ENCODE results near the gene ST14. TPM values are rescaled to one million over a fixed set of nuclear protein-coding genes. Genes with fewer than 3 reads are reported as not detected.

The ST14 gene
- total and polyA plus RNA-seq, 10 of the 15 experiments (the other 5 are each of a cell fraction or from before 2014, with no cell fraction given), result 0.02 to 3.9 (median 0.73) TPM; not detected in 2

GRCh38 chr11:130144141-130144540 is 15.4 kb upstream of the ST14 start (continued):
- no peak for TF ChIP-seq USF1 (IDR thresholded peaks at IDR 0.05; ENCODE audit: borderline replicate concordance, extremely low read length, insufficient read depth, low read depth, low read length)

GRCh38 chr11:130144861-130145281 is 14.7 kb upstream of the ST14 start:
- H3K9ac ChIP-seq (ENCODE audit: control insufficient read depth, insufficient read depth, low read length), result no peak overlapping the region
- no peaks in the 10 kb centered on the region for H3K79me2 ChIP-seq (ENCODE audit: control insufficient read depth, insufficient read depth, low read length)
- no peaks in the 10 kb centered on the region for H3K36me3 ChIP-seq (ENCODE audit: control insufficient read depth in 2 of 2, insufficient read depth in 2 of 2, low read length in 1 of 2)
- RAD21 ChIA-PET (ENCODE audit: unreplicated experiment), result interaction anchor here (1.1 to 3.9 kb wide), 3 partner anchors 13 to 263 kb away, joined by 3 to 30 read pairs (median 4); no protein-coding TSS in a partner anchor
- SMC1A ChIA-PET (ENCODE audit: uncharacterized antibody, unreplicated experiment), result interaction anchor here (1.1 to 5.0 kb wide), 5 partner anchors 14 to 221 kb away, joined by 3 to 33 read pairs (median 5); no protein-coding TSS in a partner anchor
- DNase-seq (ENCODE audit: low read depth, low spot score) (no peak), FAIRE-seq (no peak), ATAC-seq (no peak)
- no peaks in the 10 kb centered on the region for H3K27me3 ChIP-seq (replicated peaks in 1 of 2; ENCODE audit: control insufficient read depth in 2 of 2, insufficient read depth in 2 of 2, low read length in 1 of 2)
- no peak overlapping the region for H3K27ac ChIP-seq (ENCODE audit: control insufficient read depth, insufficient read depth)
- no peaks in the 10 kb centered on the region; the same call in 1 of the 2 replicates for H4K20me1 ChIP-seq (ENCODE audit: control insufficient read depth, insufficient read depth)
- WGBS (ENCODE audit: insufficient coverage, insufficient replicate concordance, low lambda C conversion rate, missing lambda C conversion rate), result 89% methylated on average over 7 of the region's 7 CpGs
- TF ChIP-seq CTCF (IDR thresholded peaks at IDR 0.05 in 2 of 3, conservative IDR thresholded peaks at IDR 0.05 in 1 of 3; ENCODE audit: control insufficient read depth in 2 of 3, extremely low read depth in 1 of 3, insufficient read depth in 1 of 3, low read depth in 3 of 3, low read length in 3 of 3), result 0 out of 6 replicates have a peak, but pooled peaks of 1 of the 3 experiments have one; percentile 2
- TF ChIP-seq SIN3A (IDR thresholded peaks at IDR 0.05; ENCODE audit: low read depth, low read length), result no peak
- peaks cover 29% of the 10 kb centered on the region for H3K4me1 ChIP-seq (ENCODE audit: control insufficient read depth, insufficient read depth, low read length)
- in situ Hi-C loops (cut with MboI), result no loop called here
- POLR2A ChIA-PET, result interaction anchor here (1.0 kb wide), 1 partner anchor 15 kb away, joined by 3 read pairs; no protein-coding TSS in a partner anchor
- BruUV-seq (replicated peaks), result no TSS peak
- no peak overlapping the region for H3K4me3 ChIP-seq
- H3K4me2 ChIP-seq (ENCODE audit: control insufficient read depth, insufficient read depth), result no peak overlapping the region
- CTCF ChIA-PET, result interaction anchor here (1.1 to 3.5 kb wide), 4 partner anchors 13 to 221 kb away, joined by 3 to 45 read pairs (median 8); no protein-coding TSS in a partner anchor
- H3K9me3 ChIP-seq (replicated peaks; ENCODE audit: control insufficient read depth, insufficient read depth, low read length), result no peaks in the 10 kb centered on the region
- H2AFZ ChIP-seq (ENCODE audit: control insufficient read depth, low read depth, low read length), result no peak overlapping the region
- intact Hi-C loops (cut with micrococcal nuclease; ENCODE audit: unreplicated experiment), result loop anchor here (5.0 kb wide), 1 partner anchor 37 kb away; no protein-coding TSS in a partner anchor

Data from GM12878 (cell line).